Activated naive CD8-positive, alpha-beta T cell treated with anti-CD3 and anti-CD28 coated beads, Interleukin-2, amount 10 ng/mL, durations not matched to agents 7 days and 5 days (primary cell): ENCODE measurements around the gene CAB39L. TPM values are rescaled to one million over a fixed set of nuclear protein-coding genes. Genes with fewer than 3 reads are reported as not detected.

Experiments
- ATAC-seq: fragments of 150-1000 bp; cut with Tn5 transposase; one replicate; pipeline ENCODE4 v1.10.0; 2021; ENCODE audit warnings: low read depth, moderate library complexity
- POLR2A ChIA-PET: fragments of 350-600 bp; sonication (Branson Sonifier 250); formaldehyde crosslinking; loops from one replicate; lab custom pipeline; 2021; ENCODE audit warnings: antibody characterized with exemption; lab: Charles Lee
- DNase-seq: peaks from one replicate; pipeline ENCODE4 v3.0.0; 2021
- H3K27ac Mint-ChIP-seq: one replicate; pipeline ENCODE4 v1.8.0; 2022; ENCODE audit warnings: mild to moderate bottlenecking, mixed read lengths
- H3K27me3 Mint-ChIP-seq: one replicate; pipeline ENCODE4 v1.8.0; 2022; ENCODE audit warnings: mild to moderate bottlenecking, moderate library complexity, mixed read lengths
- H3K36me3 Mint-ChIP-seq: one replicate; pipeline ENCODE4 v1.8.0; 2021; ENCODE audit warnings: mild to moderate bottlenecking, mixed read lengths
- H3K4me1 Mint-ChIP-seq: one replicate; pipeline ENCODE4 v1.8.0; 2021; ENCODE audit warnings: mixed read lengths
- H3K4me3 Mint-ChIP-seq: one replicate; pipeline ENCODE4 v1.8.0; 2022; ENCODE audit warnings: mild to moderate bottlenecking, moderate library complexity, mixed read lengths
- H3K9me3 Mint-ChIP-seq: one replicate; pipeline ENCODE4 v1.8.0; 2021; ENCODE audit warnings: mixed read lengths
- total RNA-seq, 2 experiments: library from RNA; stranded (reverse); gene quantifications; one replicate each; pipeline ENCODE4 v1.2.3, GENCODE V29; 2021

The CAB39L gene
- total RNA-seq, 2 experiments from 2014 or later, result 3.8 to 4.8 TPM

DNA sequence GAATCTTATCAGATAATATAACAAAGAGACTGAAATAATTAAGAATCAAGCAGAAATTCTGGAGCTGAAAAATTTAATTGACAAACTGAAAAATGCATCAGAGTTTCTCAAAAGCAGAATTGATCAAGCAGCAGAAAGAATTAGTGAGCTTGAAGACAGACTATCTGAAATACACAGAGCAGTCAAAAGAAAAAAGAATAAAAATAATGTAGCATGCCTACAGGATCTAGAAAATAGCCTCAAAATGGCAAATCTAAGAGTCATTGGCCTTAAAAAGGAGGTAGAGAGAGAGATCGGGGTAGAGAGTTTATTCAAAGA lies 39.2 kb downstream of the CAB39L start:
- H3K4me3 Mint-ChIP-seq, result no peak overlapping the region
- no peaks in the 10 kb centered on the region for H3K4me1 Mint-ChIP-seq
- peaks cover 14% of the 10 kb centered on the region for H3K36me3 Mint-ChIP-seq
- no peak overlapping the region for H3K27ac Mint-ChIP-seq
- peaks cover 2% of the 10 kb centered on the region for H3K27me3 Mint-ChIP-seq
- peaks cover 10% of the 10 kb centered on the region for H3K9me3 Mint-ChIP-seq
- ATAC-seq, result no peak
- POLR2A ChIA-PET, result no interaction called here
- DNase-seq, result no peak

- DNase-seq (no peak), ATAC-seq (no peak)
- Mint-ChIP-seq H3K27me3 (peaks cover 2% of the 10 kb centered on the region), H3K4me3 (no peak overlapping the region), H3K27ac (no peak overlapping the region), H3K9me3 (peaks cover 10% of the 10 kb centered on the region), H3K36me3 (peaks cover 14% of the 10 kb centered on the region), H3K4me1 (no peaks in the 10 kb centered on the region)
- POLR2A ChIA-PET, result no interaction called here
These were observed 39.7 kb downstream of the CAB39L start for GRCh38 chr13:49403996-49404702.

DNA sequence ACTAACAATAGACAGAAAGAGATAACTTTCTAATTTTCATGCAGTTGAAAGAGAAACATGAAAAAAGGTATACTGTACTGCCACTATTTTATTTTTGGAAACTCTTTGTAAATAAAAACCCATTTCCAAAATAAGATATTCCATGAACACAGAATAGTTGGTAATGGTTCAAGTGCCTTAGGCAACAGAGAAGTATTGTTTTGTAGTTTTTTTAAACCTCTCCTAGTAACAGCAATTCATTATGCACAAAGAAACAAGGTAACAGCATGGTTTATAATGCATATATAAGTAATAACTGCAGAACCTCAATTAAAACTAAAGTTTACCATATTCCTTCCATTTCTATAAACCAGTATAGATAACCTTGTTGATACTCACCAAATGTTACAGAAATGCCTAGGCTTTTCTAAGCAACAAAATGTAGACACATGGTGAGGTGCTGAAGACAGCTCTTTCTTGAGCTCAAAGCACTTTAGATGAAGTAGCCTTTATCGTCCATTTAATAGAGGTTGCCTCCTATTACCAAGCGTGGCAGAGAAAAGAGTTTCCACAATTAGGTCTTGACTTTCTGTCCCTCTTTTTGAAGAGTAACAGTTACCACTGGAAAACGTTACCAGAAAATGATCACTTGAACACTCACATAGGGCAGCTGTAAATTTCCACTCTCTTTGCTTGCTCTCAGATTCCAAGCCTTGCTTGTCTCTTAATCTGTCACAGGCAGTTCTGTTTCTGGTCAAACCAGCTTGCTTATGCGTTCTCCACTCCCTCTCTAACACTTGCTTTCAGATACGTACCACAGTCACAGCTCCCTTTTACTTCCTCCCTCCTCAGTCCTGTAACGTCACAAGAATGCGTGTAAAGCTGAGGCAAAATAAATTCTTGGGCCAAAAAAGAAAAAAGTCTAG lies 42.9 kb downstream of the CAB39L start:
- Mint-ChIP-seq H3K27me3 (peaks cover 7% of the 10 kb centered on the region), H3K9me3 (peaks cover 10% of the 10 kb centered on the region), H3K36me3 (peaks cover 14% of the 10 kb centered on the region), H3K4me3 (peak overlapping the region; percentile 6), H3K27ac (no peak overlapping the region), H3K4me1 (no peaks in the 10 kb centered on the region)
- POLR2A ChIA-PET, result no interaction called here
- DNase-seq, result no peak
- ATAC-seq, result no peak

DNA sequence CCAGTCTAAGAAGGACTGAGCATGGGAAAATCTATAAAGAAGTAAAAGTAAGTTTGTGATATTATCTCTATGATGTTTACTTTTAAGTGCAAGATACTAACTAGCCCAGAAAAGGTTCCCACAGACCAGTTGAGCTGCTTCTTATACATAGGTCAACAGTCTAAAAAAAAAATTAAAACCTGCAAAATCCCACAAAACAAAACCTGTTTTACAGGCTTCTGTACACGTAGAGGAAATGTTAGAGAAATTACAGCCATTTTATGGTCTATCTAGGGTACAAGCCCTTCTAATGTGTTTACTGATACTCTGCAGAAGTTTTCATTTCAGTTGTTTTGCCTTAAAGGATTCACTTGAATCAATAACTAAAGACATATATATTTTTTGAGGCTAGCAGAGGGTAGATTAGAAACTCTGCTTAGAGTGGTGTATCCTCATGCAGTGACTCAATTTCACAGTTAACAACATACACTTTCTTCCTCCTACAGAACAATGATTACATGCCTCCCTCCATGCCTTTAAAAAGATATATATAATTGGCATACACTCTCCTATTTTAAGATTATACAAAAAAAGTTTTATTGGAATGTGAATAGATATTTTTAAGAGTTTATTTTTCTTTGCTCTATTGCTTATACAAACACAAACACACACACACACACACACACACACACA lies 43.9 kb downstream of the CAB39L start:
- POLR2A ChIA-PET, result no interaction called here
- Mint-ChIP-seq H3K36me3 (peaks cover 12% of the 10 kb centered on the region), H3K27me3 (peaks cover 10% of the 10 kb centered on the region), H3K4me3 (no peak overlapping the region), H3K27ac (no peak overlapping the region), H3K9me3 (peaks cover 7% of the 10 kb centered on the region), H3K4me1 (no peaks in the 10 kb centered on the region)
- DNase-seq (no peak), ATAC-seq (no peak)

GRCh38 chr13:49395878-49396380 lies 47.9 kb downstream of the CAB39L start:
- Mint-ChIP-seq H3K4me1 (no peaks in the 10 kb centered on the region), H3K4me3 (no peak overlapping the region), H3K9me3 (no peaks in the 10 kb centered on the region), H3K27me3 (peaks cover 17% of the 10 kb centered on the region), H3K36me3 (no peaks in the 10 kb centered on the region), H3K27ac (no peak overlapping the region)
- ATAC-seq (no peak), DNase-seq (no peak)
- POLR2A ChIA-PET, result no interaction called here

GRCh38 chr13:49395451-49395865 lies 48.4 kb downstream of the CAB39L start:
- Mint-ChIP-seq H3K36me3 (no peaks in the 10 kb centered on the region), H3K27ac (no peak overlapping the region), H3K4me1 (no peaks in the 10 kb centered on the region), H3K27me3 (peaks cover 17% of the 10 kb centered on the region), H3K9me3 (no peaks in the 10 kb centered on the region), H3K4me3 (no peak overlapping the region)
- POLR2A ChIA-PET, result no interaction called here
- ATAC-seq (no peak), DNase-seq (no peak)

- H3K4me1 Mint-ChIP-seq, result no peaks in the 10 kb centered on the region
- POLR2A ChIA-PET, result no interaction called here
These were observed 55.7 kb downstream of the CAB39L start for GRCh38 chr13:49388091-49388635.

DNA sequence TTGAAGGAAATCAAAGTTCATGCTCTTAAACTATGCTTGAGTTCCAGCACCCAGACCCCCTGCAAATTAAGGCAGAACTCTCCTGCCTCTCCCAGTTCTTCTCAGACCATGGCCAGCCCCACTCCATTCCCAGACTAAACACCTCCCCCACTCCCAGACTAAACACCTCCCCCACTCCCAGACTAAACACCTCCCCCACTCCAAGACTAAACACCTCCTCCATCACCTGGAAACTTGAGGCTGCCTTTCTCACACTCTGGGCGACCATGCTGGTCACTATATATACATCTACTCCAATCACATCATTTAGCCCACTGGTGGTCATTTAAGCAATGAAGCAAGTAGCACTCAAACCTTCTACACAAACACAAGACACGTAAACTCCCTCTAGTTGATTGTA lies 57.2 kb downstream of the CAB39L start:
- Mint-ChIP-seq H3K4me3 (no peak overlapping the region), H3K36me3 (no peaks in the 10 kb centered on the region), H3K9me3 (peaks cover 4% of the 10 kb centered on the region), H3K27ac (no peak overlapping the region), H3K27me3 (peaks cover 13% of the 10 kb centered on the region), H3K4me1 (no peaks in the 10 kb centered on the region)
- DNase-seq (no peak), ATAC-seq (no peak)
- POLR2A ChIA-PET, result no interaction called here

More at GRCh38 chr13:49388091-49388635, 55.7 kb downstream of the CAB39L start:
- no peak overlapping the region for H3K27ac Mint-ChIP-seq
- peaks cover 4% of the 10 kb centered on the region for H3K9me3 Mint-ChIP-seq
- ATAC-seq (no peak), DNase-seq (no peak)
- H3K27me3 Mint-ChIP-seq, result peaks cover 15% of the 10 kb centered on the region
- no peaks in the 10 kb centered on the region for H3K36me3 Mint-ChIP-seq
- H3K4me3 Mint-ChIP-seq, result no peak overlapping the region

- Mint-ChIP-seq H3K36me3 (no peaks in the 10 kb centered on the region), H3K27ac (no peak overlapping the region), H3K9me3 (no peaks in the 10 kb centered on the region), H3K27me3 (peaks cover 19% of the 10 kb centered on the region), H3K4me3 (no peak overlapping the region), H3K4me1 (peaks cover 4% of the 10 kb centered on the region)
- ATAC-seq (no peak), DNase-seq (no peak)
- POLR2A ChIA-PET, result no interaction called here
These were observed 67.7 kb downstream of the CAB39L start for GRCh38 chr13:49376121-49376520.

GRCh38 chr13:49374585-49375290 lies 69.1 kb downstream of the CAB39L start:
- H3K27me3 Mint-ChIP-seq, result peaks cover 18% of the 10 kb centered on the region
- H3K4me1 Mint-ChIP-seq, result peaks cover 4% of the 10 kb centered on the region
- ATAC-seq, result no peak
- no peaks in the 10 kb centered on the region for H3K9me3 Mint-ChIP-seq
- no peak overlapping the region for H3K4me3 Mint-ChIP-seq
- no peak overlapping the region for H3K27ac Mint-ChIP-seq
- POLR2A ChIA-PET, result no interaction called here
- H3K36me3 Mint-ChIP-seq, result no peaks in the 10 kb centered on the region
- no peak for DNase-seq

DNA sequence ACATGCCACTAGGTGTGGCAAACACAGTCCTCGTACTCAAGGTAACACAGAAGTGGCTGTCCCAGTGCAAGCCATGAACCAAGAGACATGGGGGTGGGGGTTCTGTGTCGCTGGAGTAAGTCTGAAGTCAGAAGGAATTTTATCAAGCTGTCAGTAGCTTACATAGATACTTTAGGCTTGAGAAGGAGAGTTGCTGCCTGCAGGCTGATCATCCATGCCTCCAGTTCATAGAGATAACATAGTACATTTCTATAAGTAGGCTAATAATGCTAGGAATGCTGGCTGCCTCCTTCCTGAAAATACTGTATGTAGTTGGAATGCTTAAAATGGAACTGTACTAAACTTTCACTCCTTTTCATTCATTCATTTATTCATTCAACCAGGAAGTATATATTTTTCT lies 70.1 kb downstream of the CAB39L start:
- no peak overlapping the region for H3K27ac Mint-ChIP-seq
- peaks cover 4% of the 10 kb centered on the region for H3K4me1 Mint-ChIP-seq
- no peaks in the 10 kb centered on the region for H3K9me3 Mint-ChIP-seq
- ATAC-seq (no peak), DNase-seq (no peak)
- POLR2A ChIA-PET, result no interaction called here
- peaks cover 18% of the 10 kb centered on the region for H3K27me3 Mint-ChIP-seq
- no peaks in the 10 kb centered on the region for H3K36me3 Mint-ChIP-seq
- H3K4me3 Mint-ChIP-seq, result no peak overlapping the region

DNA sequence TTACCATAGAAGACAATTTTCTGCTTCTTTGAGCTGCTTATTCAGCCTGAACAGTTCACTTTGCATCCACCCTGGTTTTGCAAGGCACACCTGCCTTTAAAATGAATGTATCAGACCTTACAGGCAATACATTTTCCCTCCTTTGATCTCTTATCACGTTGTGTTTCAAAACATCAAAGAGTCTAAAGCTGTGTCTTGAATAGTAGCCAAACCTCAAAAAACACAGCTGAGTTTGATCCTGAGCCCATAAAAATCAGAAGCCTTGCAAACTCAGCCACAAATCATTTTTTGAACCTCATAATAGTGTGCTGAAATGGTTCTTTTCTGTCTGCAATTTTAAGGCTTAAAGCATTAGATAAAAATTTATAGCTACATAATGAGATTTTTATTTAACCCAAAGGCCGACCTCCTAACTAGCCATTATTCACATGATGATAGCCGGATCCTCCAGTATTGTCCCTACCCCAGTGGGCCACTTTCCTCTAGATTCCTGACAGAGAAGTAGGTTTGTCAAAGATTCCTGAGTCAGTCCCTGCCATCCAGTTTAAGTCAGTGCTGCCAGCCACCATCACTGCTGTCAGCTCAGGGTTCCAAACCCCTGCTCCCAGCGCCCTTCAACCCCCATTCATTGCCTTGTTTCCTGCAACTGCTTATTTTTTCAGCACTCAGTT lies 71.8 kb downstream of the CAB39L start:
- ATAC-seq, result no peak
- peaks cover 18% of the 10 kb centered on the region for H3K27me3 Mint-ChIP-seq
- H3K36me3 Mint-ChIP-seq, result no peaks in the 10 kb centered on the region
- no peak overlapping the region for H3K4me3 Mint-ChIP-seq
- no peak for DNase-seq
- no peak overlapping the region for H3K27ac Mint-ChIP-seq
- POLR2A ChIA-PET, result no interaction called here
- H3K4me1 Mint-ChIP-seq, result peaks cover 4% of the 10 kb centered on the region
- H3K9me3 Mint-ChIP-seq, result no peaks in the 10 kb centered on the region
